ENCODE data around the gene RBFOX2.

RBFOX2 gene

GRCh38 chr22:35923026-35923425 lies 105.6 kb downstream of the RBFOX2 start:
- no peak for FAIRE-seq

GRCh38 chr22:35921777-35922176 lies 106.8 kb downstream of the RBFOX2 start:
- peak; percentile 74 for FAIRE-seq

- no peak for FAIRE-seq
Observed at GRCh38 chr22:35921044-35921443, 107.6 kb downstream of the RBFOX2 start.

- FAIRE-seq: no peak
Observed at GRCh38 chr22:35919002-35919542, 109.6 kb downstream of the RBFOX2 start.

- FAIRE-seq: no peak
Observed at GRCh38 chr22:35918456-35918855, 110.2 kb downstream of the RBFOX2 start.

- FAIRE-seq: no peak
Observed at GRCh38 chr22:35917651-35918050, 111.0 kb downstream of the RBFOX2 start.

- no peak for FAIRE-seq
Observed at GRCh38 chr22:35915477-35916013, 113.1 kb downstream of the RBFOX2 start.

GRCh38 chr22:35914665-35915476 lies 113.8 kb downstream of the RBFOX2 start:
- peak; percentile 95 for FAIRE-seq

GRCh38 chr22:35914357-35914664 lies 114.3 kb downstream of the RBFOX2 start:
- FAIRE-seq: no peak

- no peak for FAIRE-seq
Observed at GRCh38 chr22:35913925-35914324, 114.7 kb downstream of the RBFOX2 start.

GRCh38 chr22:35912658-35913057 lies 116.0 kb downstream of the RBFOX2 start:
- FAIRE-seq: no peak

GRCh38 chr22:35911877-35912276 lies 116.7 kb downstream of the RBFOX2 start:
- no peak for FAIRE-seq

- FAIRE-seq: no peak
Observed at GRCh38 chr22:35910926-35911325, 117.7 kb downstream of the RBFOX2 start.

GRCh38 chr22:35910003-35910769 lies 118.4 kb downstream of the RBFOX2 start:
- no peak for FAIRE-seq

- no peak for FAIRE-seq
Observed at GRCh38 chr22:35905894-35906293, 122.7 kb downstream of the RBFOX2 start.

- no peak for FAIRE-seq
Observed at GRCh38 chr22:35904752-35905151, 123.9 kb downstream of the RBFOX2 start.

- FAIRE-seq: no peak
Observed at GRCh38 chr22:35904336-35904692, 124.3 kb downstream of the RBFOX2 start.

GRCh38 chr22:35903571-35904335 lies 124.9 kb downstream of the RBFOX2 start:
- no peak for FAIRE-seq

GRCh38 chr22:35900483-35901168 lies 128.0 kb downstream of the RBFOX2 start:
- FAIRE-seq: no peak

GRCh38 chr22:35899736-35900135 lies 128.9 kb downstream of the RBFOX2 start:
- FAIRE-seq: no peak

- no peak for FAIRE-seq
Observed at GRCh38 chr22:35896111-35896705, 132.4 kb downstream of the RBFOX2 start.

Data from endometrium (tissue), 2 donors.